ENCODE results near the gene TXNDC17. TPM values are rescaled to one million over a fixed set of nuclear protein-coding genes. Genes with fewer than 3 reads are reported as not detected.

TXNDC17 gene
- total and polyA plus RNA-seq, 9 of the 15 experiments (the other 6 are each of a cell fraction or from before 2014, with no cell fraction given), result 108 to 759 (median 179) TPM

- 4% methylated on average over 4 of the region's 4 CpGs for WGBS (ENCODE audit: insufficient coverage, low coverage, missing lambda C conversion rate)
- TF ChIP-seq NR1H2 (CRISPR knock-in tag; IDR thresholded peaks at IDR 0.05) (no peak), CHD2 (IDR thresholded peaks at IDR 0.05; ENCODE audit: low read depth, low read length) (no peak), TGIF2 (CRISPR knock-in tag; IDR thresholded peaks at IDR 0.05) (no peak), ZNF764 (CRISPR knock-in tag; IDR thresholded peaks at IDR 0.05; ENCODE audit: low read depth) (no peak), NR2C1 (IDR thresholded peaks at IDR 0.05) (no peak), NR2C1 (tag; IDR thresholded peaks at IDR 0.05) (no peak), SPI1 (IDR thresholded peaks at IDR 0.05; ENCODE audit: borderline replicate concordance, low read depth, low read length) (no peak), MCM2 (IDR thresholded peaks at IDR 0.05; ENCODE audit: low read depth) (no peak), SNIP1 (IDR thresholded peaks at IDR 0.05; ENCODE audit: low read depth) (no peak), ZNF77 (CRISPR knock-in tag; IDR thresholded peaks at IDR 0.05) (no peak), BRF1 (IDR thresholded peaks at IDR 0.05; ENCODE audit: borderline replicate concordance, extremely low read depth, insufficient read length) (no peak), ZNF780A (CRISPR knock-in tag; IDR thresholded peaks at IDR 0.05) (no peak), NR3C1 (CRISPR knock-in tag; IDR thresholded peaks at IDR 0.05) (no peak), ZNF384 (IDR thresholded peaks at IDR 0.05; ENCODE audit: low read depth, low read length) (no peak), L3MBTL2 (IDR thresholded peaks at IDR 0.05) (no peak)
- ATAC-seq (no peak), FAIRE-seq (no peak), DNase-seq (ENCODE audit: extremely low read depth in 1 of 4, low spot score in 3 of 4) (no peak)
- Histone ChIP-seq H4K20me1 (replicated peaks; ENCODE audit: control insufficient read depth, insufficient read depth, low read length) (no peaks in the 10 kb centered on the region), H3K9me3 (replicated peaks; ENCODE audit: control insufficient read depth, insufficient read depth, low read depth, low read length) (no peaks in the 10 kb centered on the region), H3K9me1 (ENCODE audit: control insufficient read depth, insufficient read depth, low read length) (no peaks in the 10 kb centered on the region), H3K4me2 (ENCODE audit: insufficient read depth, low read length) (no peak overlapping the region), H3K4me3 (no peak overlapping the region), H3K79me2 (ENCODE audit: control insufficient read depth, insufficient read depth, low read length) (no peaks in the 10 kb centered on the region), H3K36me3 (ENCODE audit: control insufficient read depth, insufficient read depth, low read length) (no peaks in the 10 kb centered on the region), H3K27me3 (ENCODE audit: control insufficient read depth in 2 of 2, insufficient read depth in 2 of 2, low read length in 2 of 2) (peaks cover 13 to 46% of the 10 kb centered on the region in 2 experiments; a peak in 4 of 5 replicates), H3K4me1 (replicated peaks in 1 of 2; ENCODE audit: control insufficient read depth in 2 of 2, insufficient read depth in 2 of 2, low read length in 2 of 2) (no peaks in the 10 kb centered on the region), H3K27ac (ENCODE audit: extremely low read depth, low read depth, low read length) (no peak overlapping the region), H2AFZ (ENCODE audit: low read depth, low read length) (no peak overlapping the region), H3K9ac (ENCODE audit: insufficient read depth in 1 of 2, low read depth in 2 of 2, low read length in 2 of 2) (no peak overlapping the region)
- intact Hi-C loops (cut with micrococcal nuclease) (no loop called here), in situ Hi-C loops (cut with MboI) (no loop called here)
- POLR2A ChIA-PET, result interaction anchor here (0.6 kb wide), 1 partner anchor 975 kb away, joined by 3 read pairs; no protein-coding TSS in a partner anchor
- CTCF ChIA-PET (ENCODE audit: low intra/inter-chr PET ratio), result no interaction called here
- BruUV-seq (replicated peaks), result no TSS peak
These were observed 41.5 kb downstream of the TXNDC17 start for GRCh38 chr17:6682339-6682738.

All from K562 (cell line).